Osteocyte (in vitro differentiated cells): ENCODE data around the gene RANBP3. TPM values are rescaled to one million over a fixed set of nuclear protein-coding genes. Genes with fewer than 3 reads are reported as not detected.

Source experiments
- DNase-seq: peaks from one replicate; pipeline ENCODE4 v3.0.0; 2021; ENCODE audit warnings: mixed read lengths; ENCODE audit not compliant: unreplicated experiment; ENCODE audit errors: extremely low spot score
- H3K27ac Mint-ChIP-seq: one replicate; pipeline ENCODE4 v1.8.0; 2021; ENCODE audit warnings: mild to moderate bottlenecking, mixed read lengths; ENCODE audit not compliant: unreplicated experiment
- H3K27me3 Mint-ChIP-seq: one replicate; pipeline ENCODE4 v1.8.0; 2021; ENCODE audit warnings: mixed read lengths; ENCODE audit not compliant: unreplicated experiment
- H3K36me3 Mint-ChIP-seq: one replicate; pipeline ENCODE4 v1.8.0; 2021; ENCODE audit warnings: mixed read lengths; ENCODE audit not compliant: unreplicated experiment
- H3K4me1 Mint-ChIP-seq: one replicate; pipeline ENCODE4 v1.8.0; 2021; ENCODE audit warnings: mixed read lengths; ENCODE audit not compliant: unreplicated experiment
- H3K4me3 Mint-ChIP-seq: one replicate; pipeline ENCODE4 v1.8.0; 2021; ENCODE audit warnings: mild to moderate bottlenecking, moderate library complexity, mixed read lengths; ENCODE audit not compliant: unreplicated experiment
- H3K9me3 Mint-ChIP-seq: one replicate; pipeline ENCODE4 v1.8.0; 2021; ENCODE audit warnings: mixed read lengths; ENCODE audit not compliant: unreplicated experiment
- total RNA-seq: library from RNA; stranded (reverse); gene quantifications from 2 replicates; pipeline ENCODE4 v1.2.1, GENCODE V29; 2021
- TF ChIP-seq, protein P1 (sequence below): fragments of 200-600 bp; sonication (generic); IDR thresholded peaks from 2 replicates; pipeline ENCODE4 v1.5.0; 2021; ENCODE audit warnings: antibody characterized with exemption, mild to moderate bottlenecking, moderate library complexity

RANBP3 gene
- total RNA-seq, 1 donor from 2014 or later: 74.9 TPM

DNA sequence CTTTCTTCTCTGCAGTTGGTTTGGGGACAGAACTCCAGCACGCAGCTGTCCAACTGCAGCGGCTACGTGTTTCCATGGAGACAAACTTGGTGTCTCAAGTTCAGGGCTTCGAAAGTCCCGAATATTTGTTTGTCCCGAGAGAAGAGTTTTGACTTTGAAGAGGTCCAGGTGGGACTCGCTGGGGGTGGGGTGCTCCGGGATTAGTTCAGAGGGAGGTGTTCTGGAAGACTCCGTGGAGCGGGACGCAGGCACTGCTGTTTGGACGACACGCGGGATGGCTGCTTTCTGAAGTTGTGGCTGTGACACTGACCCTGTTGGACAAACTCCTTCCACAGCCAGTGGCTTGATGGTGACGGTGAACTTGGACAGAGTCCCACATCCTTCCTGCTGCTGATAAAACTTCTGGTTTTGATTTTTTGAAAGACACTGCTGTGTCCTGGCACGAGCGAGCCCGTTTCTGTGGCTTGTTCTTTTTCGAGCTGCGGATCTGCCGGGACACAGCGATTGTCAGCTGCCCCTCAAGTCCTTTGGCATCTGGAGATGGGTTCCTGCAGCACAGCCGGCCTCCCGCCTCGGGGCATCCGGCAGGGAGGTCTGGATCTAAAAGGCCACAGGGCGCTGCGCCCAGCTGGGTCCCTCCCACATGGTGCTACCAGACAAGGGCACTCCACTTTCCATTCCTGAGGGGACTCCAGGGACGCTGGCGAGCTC, 15.9 kb upstream of the RANBP3 start:
- H3K27ac Mint-ChIP-seq: peak overlapping the region; percentile 31
- H3K9me3 Mint-ChIP-seq: no peaks in the 10 kb centered on the region
- no peaks in the 10 kb centered on the region for H3K27me3 Mint-ChIP-seq
- no peak for DNase-seq
- TF ChIP-seq, protein P1, sequence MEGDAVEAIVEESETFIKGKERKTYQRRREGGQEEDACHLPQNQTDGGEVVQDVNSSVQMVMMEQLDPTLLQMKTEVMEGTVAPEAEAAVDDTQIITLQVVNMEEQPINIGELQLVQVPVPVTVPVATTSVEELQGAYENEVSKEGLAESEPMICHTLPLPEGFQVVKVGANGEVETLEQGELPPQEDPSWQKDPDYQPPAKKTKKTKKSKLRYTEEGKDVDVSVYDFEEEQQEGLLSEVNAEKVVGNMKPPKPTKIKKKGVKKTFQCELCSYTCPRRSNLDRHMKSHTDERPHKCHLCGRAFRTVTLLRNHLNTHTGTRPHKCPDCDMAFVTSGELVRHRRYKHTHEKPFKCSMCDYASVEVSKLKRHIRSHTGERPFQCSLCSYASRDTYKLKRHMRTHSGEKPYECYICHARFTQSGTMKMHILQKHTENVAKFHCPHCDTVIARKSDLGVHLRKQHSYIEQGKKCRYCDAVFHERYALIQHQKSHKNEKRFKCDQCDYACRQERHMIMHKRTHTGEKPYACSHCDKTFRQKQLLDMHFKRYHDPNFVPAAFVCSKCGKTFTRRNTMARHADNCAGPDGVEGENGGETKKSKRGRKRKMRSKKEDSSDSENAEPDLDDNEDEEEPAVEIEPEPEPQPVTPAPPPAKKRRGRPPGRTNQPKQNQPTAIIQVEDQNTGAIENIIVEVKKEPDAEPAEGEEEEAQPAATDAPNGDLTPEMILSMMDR: no peak
- no peak overlapping the region for H3K4me3 Mint-ChIP-seq
- H3K4me1 Mint-ChIP-seq: peaks cover 23% of the 10 kb centered on the region
- no peaks in the 10 kb centered on the region for H3K36me3 Mint-ChIP-seq

DNA sequence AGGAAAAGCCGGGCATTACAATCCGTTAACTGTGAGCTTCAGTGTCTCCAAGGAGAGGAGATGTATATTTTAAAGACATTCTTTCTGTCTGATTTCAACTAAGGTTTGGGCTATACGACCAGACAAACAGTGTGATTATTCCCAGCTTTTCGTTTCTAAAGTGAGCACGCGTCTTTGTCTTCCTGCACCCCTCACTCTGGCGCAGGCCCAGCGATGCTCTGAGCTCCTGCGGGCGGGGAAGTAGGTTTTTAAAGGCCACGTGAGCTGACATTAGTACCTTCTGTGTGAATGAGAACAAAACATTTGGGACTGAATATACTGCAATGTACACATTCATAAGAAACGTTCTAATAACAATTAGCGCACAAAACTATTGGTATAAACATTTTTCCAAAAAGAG, 15.3 kb upstream of the RANBP3 start:
- TF ChIP-seq, protein P1: no peak
- peak overlapping the region; percentile 31 for H3K27ac Mint-ChIP-seq
- H3K36me3 Mint-ChIP-seq: no peaks in the 10 kb centered on the region
- no peaks in the 10 kb centered on the region for H3K9me3 Mint-ChIP-seq
- peaks cover 23% of the 10 kb centered on the region for H3K4me1 Mint-ChIP-seq
- H3K4me3 Mint-ChIP-seq: no peak overlapping the region
- DNase-seq: no peak
- H3K27me3 Mint-ChIP-seq: no peaks in the 10 kb centered on the region

DNA sequence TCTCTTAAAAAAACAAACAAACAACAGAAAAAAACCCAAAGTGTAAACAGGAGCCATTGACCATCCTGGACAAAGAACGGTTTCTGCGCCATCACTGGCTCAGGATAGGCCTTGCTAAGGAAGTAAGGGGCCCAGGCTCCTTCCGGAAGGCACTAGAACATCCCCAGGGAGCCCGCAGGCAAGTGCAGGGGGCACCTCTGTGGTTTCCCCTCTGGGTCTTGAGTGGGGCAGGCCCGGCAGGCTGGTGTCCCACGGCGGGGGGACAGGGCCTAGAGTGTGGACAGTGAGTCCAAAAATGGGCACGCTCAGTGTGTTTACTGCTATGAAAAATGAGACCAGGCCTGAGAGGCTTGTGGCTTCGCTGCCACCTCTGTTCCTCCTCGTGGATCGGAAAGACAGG, 14.8 kb upstream of the RANBP3 start:
- H3K4me1 Mint-ChIP-seq: peaks cover 23% of the 10 kb centered on the region
- H3K4me3 Mint-ChIP-seq: no peak overlapping the region
- peak overlapping the region; percentile 31 for H3K27ac Mint-ChIP-seq
- no peak for DNase-seq
- H3K27me3 Mint-ChIP-seq: no peaks in the 10 kb centered on the region
- H3K9me3 Mint-ChIP-seq: no peaks in the 10 kb centered on the region
- no peaks in the 10 kb centered on the region for H3K36me3 Mint-ChIP-seq
- TF ChIP-seq, protein P1: no peak

DNA sequence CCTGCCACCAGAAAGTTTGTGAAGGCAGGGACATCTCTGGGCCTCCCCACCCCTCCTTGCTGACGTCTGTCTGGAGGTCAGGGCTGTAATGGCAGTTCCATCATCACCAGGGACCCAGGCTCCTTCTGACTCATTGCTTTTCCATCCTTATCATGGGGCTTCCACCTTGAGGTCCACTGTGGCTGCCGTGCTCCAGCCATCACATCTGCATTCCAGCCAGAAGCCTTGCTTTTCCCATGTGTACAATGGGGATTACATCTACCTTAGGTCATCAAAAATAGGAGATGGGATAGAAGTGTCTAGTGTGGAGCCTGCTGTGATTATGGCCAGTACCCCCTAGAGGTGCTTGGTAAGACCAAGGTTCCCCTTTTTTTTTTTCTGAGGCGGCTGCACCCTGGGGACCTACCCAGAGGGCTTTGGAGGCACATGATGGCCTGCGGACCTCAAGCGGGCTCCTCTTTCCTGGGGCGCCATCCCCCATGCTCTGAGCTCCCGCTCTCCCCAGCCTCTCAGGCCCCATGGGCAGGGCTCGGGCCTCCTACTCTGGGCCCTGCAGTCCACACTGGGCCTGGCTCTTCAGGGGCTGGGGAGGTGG, 13.4 kb upstream of the RANBP3 start:
- TF ChIP-seq, protein P1: no peak
- H3K9me3 Mint-ChIP-seq: no peaks in the 10 kb centered on the region
- no peaks in the 10 kb centered on the region for H3K36me3 Mint-ChIP-seq
- H3K27ac Mint-ChIP-seq: no peak overlapping the region
- DNase-seq: no peak
- no peaks in the 10 kb centered on the region for H3K27me3 Mint-ChIP-seq
- peaks cover 28% of the 10 kb centered on the region for H3K4me1 Mint-ChIP-seq
- no peak overlapping the region for H3K4me3 Mint-ChIP-seq

DNA sequence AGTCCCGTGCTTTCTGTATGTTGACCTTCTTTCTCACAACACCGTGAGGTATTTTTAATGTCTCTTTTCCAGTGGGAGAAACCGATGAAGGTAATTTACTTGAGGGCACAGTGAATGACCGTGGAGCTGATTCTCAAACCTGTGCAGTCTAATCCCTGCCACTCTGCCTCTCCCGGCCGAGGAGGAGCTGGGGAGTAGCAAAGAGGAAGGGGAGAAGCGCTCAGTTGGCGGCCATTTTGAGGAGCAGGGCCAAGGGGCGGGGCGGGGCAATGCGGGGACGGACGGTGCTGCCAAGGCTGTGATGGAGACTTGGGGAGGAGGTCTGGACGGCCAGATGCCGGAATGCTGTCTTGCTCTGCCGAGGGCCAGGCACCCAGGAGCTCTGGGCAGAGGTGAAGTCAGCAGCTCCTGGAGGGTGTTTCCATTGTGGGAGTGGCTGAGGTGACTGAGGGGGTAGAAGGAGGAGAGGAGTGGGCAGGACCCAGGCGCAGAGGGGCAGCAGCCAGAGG, 12.4 kb upstream of the RANBP3 start:
- H3K27me3 Mint-ChIP-seq: no peaks in the 10 kb centered on the region
- peaks cover 31% of the 10 kb centered on the region for H3K4me1 Mint-ChIP-seq
- TF ChIP-seq, protein P1: no peak
- no peak for DNase-seq
- H3K27ac Mint-ChIP-seq: no peak overlapping the region
- no peak overlapping the region for H3K4me3 Mint-ChIP-seq
- no peaks in the 10 kb centered on the region for H3K9me3 Mint-ChIP-seq
- no peaks in the 10 kb centered on the region for H3K36me3 Mint-ChIP-seq
